HepG2 (cell line): ENCODE results near the gene GLO1. TPM values are rescaled to one million over a fixed set of nuclear protein-coding genes. Genes with fewer than 3 reads are reported as not detected.

ENCODE experiments used
- ARID4A ChIP-seq: sonication (generic); formaldehyde crosslinking; IDR thresholded peaks from 2 replicates; pipeline ENCODE4 v1.5.0; 2020; ENCODE audit warnings: mild to moderate bottlenecking, missing genetic modification reagents, borderline replicate concordance
- CREB3 ChIP-seq: sonication (generic); formaldehyde crosslinking; IDR thresholded peaks from 2 replicates; pipeline ENCODE4 v1.5.0; 2020; ENCODE audit warnings: missing genetic modification reagents
- KDM6A ChIP-seq: IDR thresholded peaks from 2 replicates; pipeline ENCODE4 v1.6.1; 2016; ENCODE audit warnings: low read depth
- PRDM10 ChIP-seq: sonication (generic); formaldehyde crosslinking; IDR thresholded peaks from 2 replicates; pipeline ENCODE4 v1.4.0; 2020; ENCODE audit warnings: low read depth, missing genetic modification reagents
- ZNF160 ChIP-seq: sonication (generic); formaldehyde crosslinking; IDR thresholded peaks from 2 replicates; pipeline ENCODE4 v1.8.0; 2022; ENCODE audit warnings: mild to moderate bottlenecking, inconsistent platforms, missing genetic modification reagents
- ZNF318 ChIP-seq: sonication (generic); formaldehyde crosslinking; IDR thresholded peaks from 2 replicates; pipeline ENCODE4 v1.4.0; 2020; ENCODE audit warnings: mild to moderate bottlenecking, missing genetic modification reagents
- ZNF337 ChIP-seq: sonication (generic); formaldehyde crosslinking; IDR thresholded peaks from 2 replicates; pipeline ENCODE4 v1.5.1; 2020; ENCODE audit warnings: missing genetic modification reagents, low read depth, mild to moderate bottlenecking, borderline replicate concordance
- polyA plus RNA-seq, 8 experiments: library from polyadenylated mRNA; depleted of rRNA in 3 of 8; stranded (reverse) in 7 of 8; unstranded in 1 of 8; fragments of >200 nt; fragmentation: Illumina TruSeq in 4 of 8; extraction: Trizol in 4 of 8; gene quantifications; 2 replicates each; pipeline versions ENCODE4 v1.2.1 to v1.2.3, GENCODE V29; 2011 to 2016; ENCODE audit warnings: low read depth in 4 of 8, missing spikeins in 1 of 8, mixed read lengths in 1 of 8; ENCODE audit not compliant: insufficient read depth in 1 of 8
- total RNA-seq, 5 experiments: library from RNA; depleted of rRNA; stranded (reverse); fragments of >200 nt; fragmentation: Illumina TruSeq; extraction: Trizol; gene quantifications; 2 replicates each; pipeline ENCODE4 v1.2.3, GENCODE V29; 2016; ENCODE audit warnings: low read depth in 1 of 5

The GLO1 gene
- total and polyA plus RNA-seq, 2 of the 13 experiments (the other 11 are each of a cell fraction or from before 2014, with no cell fraction given), result 77.1 to 177 TPM

GRCh38 chr6:38738261-38738660, 35.3 kb upstream of the GLO1 start (continued):
- TF ChIP-seq ARID4A (CRISPR knock-in tag) (no peak), CREB3 (CRISPR knock-in tag) (no peak), KDM6A (CRISPR knock-in tag) (no peak), ZNF160 (CRISPR knock-in tag) (no peak), PRDM10 (no peak), ZNF337 (CRISPR knock-in tag) (no peak), ZNF318 (CRISPR knock-in tag) (no peak)
